Lung microvascular endothelial cell (primary cell): Measurements from ENCODE around the gene OLFML2B. TPM values are rescaled to one million over a fixed set of nuclear protein-coding genes. Genes with fewer than 3 reads are reported as not detected.

ENCODE experiments used
- DNase-seq, 2 donors: peaks; one replicate each; pipeline versions ENCODE4 v3.0.0 to v3.0.0-alpha.2; 2010; ENCODE audit warnings: low read depth in 2 of 2
- total RNA-seq: library from RNA; depleted of rRNA; stranded (reverse); fragments of >200 nt; gene quantifications from 2 replicates; pipeline ENCODE4 v1.2.1, GENCODE V29; 2014

Gene OLFML2B
- total RNA-seq, 1 donor from 2014 or later: not detected

- DNase-seq: no peak
These were observed 16.2 kb downstream of the OLFML2B start for GRCh38 chr1:162007466-162007865.

- DNase-seq: no peak
These were observed 17.6 kb downstream of the OLFML2B start for GRCh38 chr1:162006081-162006480.

- DNase-seq: no peak
These were observed 19.2 kb downstream of the OLFML2B start for GRCh38 chr1:162004441-162004950.

- peak in 1 of 2 donors; percentile 57 for DNase-seq
These were observed 19.8 kb downstream of the OLFML2B start for GRCh38 chr1:162003830-162004215.

- no peak for DNase-seq
These were observed 20.4 kb downstream of the OLFML2B start for GRCh38 chr1:162003061-162003829.

GRCh38 chr1:162000053-162000420 is 23.6 kb downstream of the OLFML2B start:
- DNase-seq: no peak

GRCh38 chr1:161999301-162000052 is 24.2 kb downstream of the OLFML2B start:
- DNase-seq: no peak

- no peak for DNase-seq
These were observed 24.9 kb downstream of the OLFML2B start for GRCh38 chr1:161998811-161999210.

GRCh38 chr1:161997152-161997551 is 26.5 kb downstream of the OLFML2B start:
- no peak for DNase-seq

GRCh38 chr1:161994175-161994668 is 29.4 kb downstream of the OLFML2B start:
- DNase-seq: no peak

GRCh38 chr1:161993576-161993975 is 30.1 kb downstream of the OLFML2B start:
- no peak for DNase-seq

GRCh38 chr1:161989786-161990185 is 33.9 kb downstream of the OLFML2B start:
- no peak for DNase-seq

GRCh38 chr1:161989108-161989507 is 34.6 kb downstream of the OLFML2B start:
- DNase-seq: no peak

- DNase-seq: no peak
These were observed 35.3 kb downstream of the OLFML2B start for GRCh38 chr1:161988413-161988812.

GRCh38 chr1:161987872-161988271 is 35.8 kb downstream of the OLFML2B start:
- no peak for DNase-seq

GRCh38 chr1:161987303-161987702 is 36.4 kb downstream of the OLFML2B start:
- no peak for DNase-seq

GRCh38 chr1:161986328-161986727 is 37.3 kb downstream of the OLFML2B start:
- DNase-seq: no peak

GRCh38 chr1:161985301-161985822 is 38.3 kb downstream of the OLFML2B start:
- DNase-seq: no peak

GRCh38 chr1:161983725-161984124 is 39.9 kb downstream of the OLFML2B start:
- no peak for DNase-seq

- no peak for DNase-seq
These were observed 40.8 kb downstream of the OLFML2B start for GRCh38 chr1:161982917-161983316.

- no peak for DNase-seq
These were observed 41.2 kb downstream of the OLFML2B start for GRCh38 chr1:161982507-161982895.
